ENCODE data around the gene GFRAL.

GFRAL gene

DNA sequence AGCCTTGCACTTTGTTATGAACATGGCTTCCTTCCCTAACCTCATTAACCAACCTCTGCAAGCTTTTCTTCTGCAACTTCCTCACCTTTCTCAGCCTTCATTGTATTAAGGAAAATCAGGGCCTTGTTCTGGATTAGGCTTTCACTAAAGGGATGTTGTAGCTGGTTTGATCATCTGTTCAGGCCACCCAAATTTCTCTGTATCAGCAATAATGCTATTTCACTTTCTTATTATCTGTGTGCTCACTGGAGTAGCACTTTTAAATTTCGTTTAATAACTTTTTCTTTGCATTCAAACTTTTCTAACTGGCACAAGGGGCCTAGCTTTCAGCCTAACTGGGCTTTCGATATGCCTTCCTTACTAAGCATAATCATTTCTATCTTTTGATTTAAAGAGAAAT lies 96.7 kb downstream of the GFRAL start:
- H3K4me3 ChIP-seq: no peak overlapping the region

DNA sequence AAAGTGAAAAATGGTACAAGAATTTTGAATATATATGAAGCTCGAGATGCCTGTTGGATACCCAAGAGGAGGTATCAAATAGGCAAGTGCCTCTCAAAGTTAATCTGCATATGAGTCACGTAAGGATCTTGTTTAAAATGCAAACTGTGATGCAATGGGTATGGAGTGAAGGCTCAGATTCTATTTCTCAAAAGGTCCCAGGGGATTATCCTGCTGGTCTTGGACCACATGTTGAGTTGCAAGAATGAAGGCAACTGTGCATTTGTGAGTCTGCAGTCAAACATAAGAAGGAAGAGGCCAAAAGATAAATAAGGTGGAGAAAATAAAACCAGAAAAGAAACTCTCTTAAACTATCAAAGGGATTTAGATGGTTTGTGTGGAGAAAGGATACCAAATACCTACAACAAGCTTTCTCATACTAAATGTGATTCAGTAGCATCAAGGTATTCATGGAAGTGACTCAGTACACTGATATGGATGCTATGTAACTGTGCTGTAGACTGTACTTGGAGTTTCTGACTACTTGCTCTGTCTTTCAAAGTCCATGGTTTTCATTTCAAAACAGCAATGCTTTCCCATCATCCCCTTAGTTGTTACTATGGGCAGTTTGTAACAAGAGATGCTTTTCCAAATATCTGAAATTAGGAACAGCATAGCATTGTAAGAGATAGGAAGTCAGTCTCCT lies 106.3 kb downstream of the GFRAL start:
- H3K4me3 ChIP-seq: no peak overlapping the region
- no peak overlapping the region for H3K27ac ChIP-seq

More for the DNA sequence above, 96.7 kb downstream of the GFRAL start:
- H3K27ac ChIP-seq: no peak overlapping the region

DNA sequence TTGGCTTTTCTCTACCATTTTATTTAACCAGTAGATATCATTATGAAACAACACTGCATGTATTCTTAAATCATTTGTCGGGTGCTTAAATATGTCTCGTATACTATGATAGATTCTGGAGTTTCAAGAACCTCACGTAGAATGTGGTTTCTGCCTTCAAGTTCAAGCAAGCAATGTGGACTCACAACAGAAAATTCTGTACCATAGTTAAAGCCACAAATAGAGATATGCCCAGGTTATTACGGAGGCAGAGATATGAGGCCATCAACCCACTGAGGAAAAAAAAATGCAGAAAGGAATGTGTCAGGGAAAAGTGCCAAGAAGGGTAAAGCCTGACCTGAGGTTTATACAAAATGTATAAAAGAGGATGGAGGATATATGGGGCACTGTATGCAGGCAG lies 109.9 kb downstream of the GFRAL start:
- H3K4me3 ChIP-seq: no peak overlapping the region
- H3K27ac ChIP-seq: no peak overlapping the region

DNA sequence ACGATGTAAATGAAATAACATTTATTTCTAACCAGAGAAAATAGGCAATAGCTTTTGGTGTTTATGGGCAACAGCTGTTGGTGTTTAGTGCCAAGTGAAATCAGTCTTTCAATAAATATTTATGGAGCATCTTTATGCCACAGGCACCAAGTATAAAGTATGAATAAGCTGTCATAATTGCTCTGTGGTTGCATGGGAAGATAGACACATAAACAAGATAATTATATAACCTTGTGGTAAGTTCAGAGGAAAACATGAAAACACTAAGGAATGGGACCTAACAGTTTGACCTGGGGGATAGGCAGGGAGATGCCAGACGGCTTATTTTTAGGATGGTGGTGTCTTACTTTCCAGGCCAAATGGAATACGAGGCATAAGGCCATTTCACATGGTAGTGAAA lies 110.9 kb downstream of the GFRAL start:
- Histone ChIP-seq H3K27ac (no peak overlapping the region), H3K4me3 (no peak overlapping the region)

DNA sequence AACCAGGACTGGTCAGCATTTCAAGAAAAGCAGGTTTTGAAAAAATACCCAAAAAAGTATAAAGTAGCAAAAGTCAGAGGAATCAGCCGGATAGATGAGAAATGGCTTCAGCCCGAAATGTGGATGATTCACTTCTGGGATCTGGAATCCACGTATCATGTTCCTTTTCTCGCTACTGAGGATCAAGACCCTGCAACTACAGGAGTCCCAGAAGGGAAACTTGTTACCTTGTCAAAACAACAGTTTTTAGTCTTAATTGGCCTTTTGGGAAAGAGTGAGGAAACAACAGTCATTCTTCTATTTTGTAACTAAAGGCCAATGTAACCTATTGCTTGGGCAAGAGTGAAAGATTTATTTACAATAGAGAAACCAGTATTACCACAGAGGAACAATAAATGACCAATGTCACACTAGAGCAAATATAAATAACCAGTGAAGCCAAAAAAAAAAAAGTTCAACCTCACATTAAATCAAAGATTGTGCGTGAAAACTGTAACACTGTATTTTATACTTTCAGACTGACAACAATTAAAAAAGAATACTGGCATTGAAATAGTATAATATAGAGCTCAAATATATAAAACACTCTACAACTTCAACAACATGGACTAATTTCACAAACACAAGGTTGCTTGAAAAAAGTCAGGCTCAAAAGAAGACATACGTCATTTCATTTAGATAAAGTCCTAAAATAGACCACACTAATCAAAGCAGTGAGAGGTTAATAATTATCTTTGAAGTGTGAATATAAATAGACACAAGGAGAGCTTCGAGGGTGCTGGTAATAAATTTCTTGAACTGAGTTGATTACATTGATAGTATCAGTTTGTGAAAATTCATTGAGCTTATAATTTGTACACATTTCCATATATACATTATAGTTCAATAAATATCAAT lies 116.2 kb downstream of the GFRAL start:
- Histone ChIP-seq H3K4me3 (no peak overlapping the region), H3K27ac (no peak overlapping the region)

DNA sequence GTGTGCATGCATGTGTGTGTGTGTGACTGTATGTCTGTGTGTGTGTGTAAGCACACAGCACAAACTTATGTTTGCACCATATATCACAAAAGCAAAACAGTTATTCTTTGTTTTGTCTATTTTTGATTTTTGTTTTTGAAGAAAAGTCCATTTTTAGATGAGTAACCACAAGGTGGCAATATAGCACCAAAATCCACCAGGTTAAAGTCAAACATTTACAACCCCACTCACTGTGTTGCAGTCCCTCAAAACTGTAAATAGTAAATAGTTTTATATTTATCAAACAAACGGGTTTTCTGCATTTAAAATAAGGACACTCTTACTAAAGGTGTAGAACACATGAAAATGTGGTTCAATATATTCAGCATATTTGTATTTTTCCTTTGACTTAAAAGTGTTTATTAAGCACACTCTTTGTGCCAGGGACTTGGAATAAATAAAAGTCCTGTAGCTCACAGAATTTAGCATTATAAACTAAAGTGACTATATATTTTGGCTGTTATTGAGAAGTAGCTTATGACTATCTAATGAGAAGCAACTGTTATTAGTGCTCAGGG lies 118.5 kb downstream of the GFRAL start:
- H3K27ac ChIP-seq: no peak overlapping the region
- H3K4me3 ChIP-seq: no peak overlapping the region

DNA sequence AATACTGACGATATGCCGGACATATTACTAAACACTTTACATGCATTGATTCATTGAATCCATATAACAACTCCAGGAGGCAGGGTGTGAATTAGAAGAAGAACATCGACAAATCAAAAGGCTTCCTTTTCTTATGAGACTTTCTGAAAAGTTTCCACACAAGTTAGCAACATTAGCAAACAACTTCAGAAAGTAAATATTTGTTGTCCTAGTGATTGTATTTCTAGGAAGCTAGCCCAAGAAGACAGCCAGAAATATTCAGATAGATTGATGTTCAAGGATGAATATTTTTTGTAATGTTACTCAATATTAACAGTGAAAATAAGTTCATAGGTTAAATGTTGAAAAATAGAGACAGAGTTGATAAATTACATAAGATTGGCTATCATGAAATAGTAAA lies 120.6 kb downstream of the GFRAL start:
- no peak overlapping the region for H3K27ac ChIP-seq

DNA sequence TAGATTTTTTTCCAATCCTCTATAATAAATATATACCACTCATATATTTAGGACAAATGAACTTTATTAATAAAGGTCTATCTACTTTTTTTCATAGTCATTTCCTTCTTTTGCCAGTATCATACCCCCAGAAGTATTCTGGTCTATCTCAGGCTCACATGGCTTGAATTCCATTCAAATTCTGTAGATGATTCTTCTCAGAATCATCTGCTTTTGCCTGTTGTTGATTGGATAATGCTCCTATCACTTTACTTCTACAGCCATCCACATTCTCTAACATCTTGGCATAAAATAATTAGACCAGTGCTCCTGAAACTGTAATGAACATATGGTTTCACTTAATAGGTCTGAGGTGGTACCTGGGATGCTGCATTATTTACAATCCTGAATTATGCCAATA lies 121.2 kb downstream of the GFRAL start:
- H3K27ac ChIP-seq: no peak overlapping the region
- H3K4me3 ChIP-seq: no peak overlapping the region

More for the DNA sequence above, 120.6 kb downstream of the GFRAL start:
- no peak overlapping the region for H3K4me3 ChIP-seq

DNA sequence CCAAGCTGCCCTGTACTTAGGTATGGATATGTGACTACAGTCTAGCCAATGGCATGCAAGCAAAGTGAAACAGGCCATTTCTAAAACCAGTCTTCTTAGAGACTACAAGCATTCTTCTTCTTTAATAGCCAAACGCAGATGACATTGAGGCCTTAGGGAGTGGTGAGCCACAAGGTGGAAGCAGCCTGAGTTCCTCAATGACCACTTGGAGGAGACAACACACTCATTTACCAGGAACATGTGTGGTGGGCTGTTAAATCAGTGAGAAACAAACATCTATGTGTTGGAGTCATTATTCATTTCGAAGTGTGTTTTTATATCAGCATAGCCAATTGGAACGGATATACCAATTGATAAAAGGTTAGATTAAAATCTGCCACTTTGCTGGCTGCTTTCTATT lies 122.0 kb downstream of the GFRAL start:
- no peak overlapping the region for H3K27ac ChIP-seq
- H3K4me3 ChIP-seq: no peak overlapping the region

DNA sequence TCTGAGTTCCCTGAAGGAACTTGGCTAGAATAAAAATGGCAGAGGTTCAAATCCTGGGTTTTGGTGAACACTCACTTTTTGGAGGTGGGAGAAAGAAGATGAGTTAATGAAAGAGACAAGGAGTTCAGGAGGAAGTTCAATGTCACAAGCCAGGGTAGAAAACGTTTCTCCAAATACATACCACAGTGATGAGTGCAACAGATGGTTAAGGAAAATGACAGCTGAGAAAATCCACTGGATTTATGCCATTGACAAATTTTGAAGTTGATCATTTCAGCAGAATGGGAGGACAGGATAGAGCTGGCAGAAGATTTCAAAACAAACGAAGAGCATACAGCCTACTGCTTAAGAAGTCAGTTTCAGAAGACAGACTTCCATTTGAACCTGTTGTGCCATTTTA lies 122.7 kb downstream of the GFRAL start:
- H3K27ac ChIP-seq: no peak overlapping the region

More for the DNA sequence above, 122.7 kb downstream of the GFRAL start:
- no peak overlapping the region for H3K4me3 ChIP-seq

Measured in skin epidermis (tissue), 12 donors.